A549 treated with Mapracorat at 1 μM for 4 hours (cell line): ENCODE results near the gene COX11. TPM values are rescaled to one million over a fixed set of nuclear protein-coding genes. Genes with fewer than 3 reads are reported as not detected.

Experiments used
- total RNA-seq: library from RNA; stranded (reverse); fragments of 200-300 nt; extraction: Qiagen RNA extraction; gene quantifications from 5 replicates; pipeline ENCODE4 v1.2.3, GENCODE V29; 2022

The COX11 gene
- 91.0 to 139 TPM (median 105 TPM) in 5 replicates for total RNA-seq

DNA sequence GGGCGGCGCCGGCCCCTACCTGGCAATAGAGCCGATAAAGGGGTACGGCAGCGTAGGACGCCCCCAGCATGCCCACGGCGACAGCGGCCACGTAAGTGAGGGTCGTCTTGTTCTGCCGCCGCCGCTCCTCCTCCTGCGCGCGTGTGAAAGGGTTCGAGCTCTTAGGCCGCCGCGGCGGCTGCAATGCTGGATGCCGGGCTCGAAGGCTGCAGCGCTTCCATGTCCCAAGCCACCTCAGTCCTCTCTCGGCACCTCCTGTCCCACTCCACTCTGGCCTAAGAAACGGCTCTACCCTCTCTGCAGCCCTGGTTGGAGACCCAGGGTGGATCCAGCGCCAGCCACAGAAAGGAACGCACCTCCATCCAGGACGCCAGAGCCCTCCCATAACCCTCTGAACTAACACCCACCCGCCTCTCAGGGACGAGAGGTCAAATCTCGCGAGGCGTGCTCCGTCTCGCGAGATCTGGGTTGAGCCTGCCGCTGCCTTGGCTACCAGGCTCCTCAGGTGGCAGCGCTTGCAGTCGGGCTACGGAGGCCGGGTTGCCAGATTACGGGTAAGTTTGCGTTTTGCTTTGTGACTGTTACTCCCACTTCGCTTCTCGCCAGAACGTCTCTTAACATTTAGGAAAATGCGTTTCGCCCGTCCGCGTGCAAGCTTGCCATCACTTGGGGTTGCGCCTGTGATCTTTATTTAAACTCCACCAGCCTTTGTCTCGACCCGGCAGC is at the start of gene COX11, which contains the start of gene STXBP4:
COX11 (minus strand) TSS at position 393 of the 726 bp plus-strand sequence; CDS start at position 385, 8 bp downstream.
STXBP4 (plus strand) TSS at position 504 of the 726 bp plus-strand sequence. CDS start 17,455 bp downstream, outside the sequence.

Other genes with a start within 250 kb of the COX11 start
- gene TOM1L1, start 67.8 kb downstream of the COX11 start, total RNA-seq = 34.4 to 41.2 TPM (median 38.0 TPM) in 5 replicates
- gene STXBP4, start 111 bp upstream of the COX11 start, total RNA-seq = 4.0 to 5.5 TPM (median 4.3 TPM) in 5 replicates